PC-9 (cell line): ENCODE measurements around the gene FIGN. TPM values are rescaled to one million over a fixed set of nuclear protein-coding genes. Genes with fewer than 3 reads are reported as not detected.
A peak's percentile ranks its signal among the peaks of the same experiment; 100 is the strongest.

ENCODE experiments used
- BruUV-seq: library from RNA; stranded (reverse); fragments of 400-500 nt; replicated peaks from 2 replicates; lab custom pipeline; 2021; lab: Mats Ljungman, UMichigan
- CTCF ChIA-PET: fragments of 300-600 bp; sonication (Branson Sonifier 250); formaldehyde crosslinking; loops from one replicate; lab custom pipeline; 2022; ENCODE audit warnings: antibody characterized with exemption; lab: Charles Lee
- POLR2A ChIA-PET: fragments of 300-600 bp; sonication (Branson Sonifier 250); formaldehyde crosslinking; loops from one replicate; lab custom pipeline; 2022; ENCODE audit warnings: antibody characterized with exemption; ENCODE audit not compliant: unreplicated experiment; lab: Charles Lee
- DNase-seq, 2 experiments: peaks; one replicate each; pipeline versions ENCODE4 v3.0.0 to v3.0.0-alpha.2; 2015 to 2022; ENCODE audit warnings: mixed read lengths in 1 of 2
- H2AFZ ChIP-seq: fragments of 200-600 bp; sonication (generic); 2 replicates; pipeline ENCODE4 v1.8.1; 2017; ENCODE audit warnings: antibody characterized with exemption
- H3F3A ChIP-seq: fragments of 200-600 bp; sonication (generic); 2 replicates; pipeline ENCODE4 v1.8.1; 2017; ENCODE audit warnings: antibody characterized with exemption, mild to moderate bottlenecking, low read depth; ENCODE audit not compliant: insufficient read depth
- H3K27ac ChIP-seq: fragments of 200-600 bp; sonication (generic); 2 replicates; pipeline ENCODE4 v1.6.1; 2016; ENCODE audit warnings: mixed run types
- H3K27me3 ChIP-seq: fragments of 200-600 bp; sonication (generic); 2 replicates; pipeline ENCODE4 v1.6.1; 2016; ENCODE audit warnings: low read depth, mixed run types; ENCODE audit not compliant: insufficient read depth
- H3K36me3 ChIP-seq: fragments of 200-600 bp; sonication (generic); 2 replicates; pipeline ENCODE4 v1.6.1; 2016; ENCODE audit warnings: low read depth, mixed run types
- H3K4me1 ChIP-seq: fragments of 200-600 bp; sonication (generic); replicated peaks from 2 replicates; pipeline ENCODE4 v1.6.1; 2016; ENCODE audit warnings: mixed run types; ENCODE audit not compliant: insufficient read depth
- H3K4me2 ChIP-seq: fragments of 200-600 bp; sonication (generic); 2 replicates; pipeline ENCODE4 v1.6.1; 2017; ENCODE audit warnings: mixed run types
- H3K4me3 ChIP-seq: fragments of 200-600 bp; sonication (generic); 2 replicates; pipeline ENCODE4 v1.6.1; 2016; ENCODE audit warnings: mixed run types
- H3K79me2 ChIP-seq: fragments of 200-600 bp; sonication (generic); 2 replicates; pipeline ENCODE4 v1.6.1; 2017; ENCODE audit warnings: low read depth, mixed run types
- H3K9me2 ChIP-seq: fragments of 200-600 bp; sonication (generic); 2 replicates; pipeline ENCODE4 v1.8.1; 2017; ENCODE audit warnings: mild to moderate bottlenecking; ENCODE audit not compliant: insufficient read depth
- H3K9me3 ChIP-seq: fragments of 200-600 bp; sonication (generic); 2 replicates; pipeline ENCODE4 v1.8.1; 2016; ENCODE audit warnings: low read depth; ENCODE audit not compliant: insufficient read depth
- H4K20me1 ChIP-seq: fragments of 200-600 bp; sonication (generic); 2 replicates; pipeline ENCODE4 v1.8.1; 2017; ENCODE audit not compliant: insufficient read depth
- EZH2 ChIP-seq: fragments of 200-600 bp; sonication (generic); IDR thresholded peaks from 2 replicates; pipeline ENCODE4 v1.8.0; 2017; ENCODE audit warnings: antibody characterized with exemption, low read depth
- intact Hi-C: fragments of 100-400 bp; cut with micrococcal nuclease; formaldehyde crosslinking; loops from one replicate; pipeline ENCODE4 v1.10.0; 2022; ENCODE audit not compliant: unreplicated experiment
- total RNA-seq: library from RNA; stranded (reverse); gene quantifications from 2 replicates; pipeline ENCODE4 v1.2.3, GENCODE V29; 2021
- TF ChIP-seq, protein P1 (sequence below): fragments of 200-600 bp; sonication (generic); conservative IDR thresholded peaks from 2 replicates; pipeline ENCODE4 v1.6.1; 2017; ENCODE audit warnings: mixed run types, antibody characterized with exemption, mild to moderate bottlenecking, moderate library complexity

FIGN gene
- total RNA-seq, 1 experiment from 2014 or later, result 7.4 TPM

DNA sequence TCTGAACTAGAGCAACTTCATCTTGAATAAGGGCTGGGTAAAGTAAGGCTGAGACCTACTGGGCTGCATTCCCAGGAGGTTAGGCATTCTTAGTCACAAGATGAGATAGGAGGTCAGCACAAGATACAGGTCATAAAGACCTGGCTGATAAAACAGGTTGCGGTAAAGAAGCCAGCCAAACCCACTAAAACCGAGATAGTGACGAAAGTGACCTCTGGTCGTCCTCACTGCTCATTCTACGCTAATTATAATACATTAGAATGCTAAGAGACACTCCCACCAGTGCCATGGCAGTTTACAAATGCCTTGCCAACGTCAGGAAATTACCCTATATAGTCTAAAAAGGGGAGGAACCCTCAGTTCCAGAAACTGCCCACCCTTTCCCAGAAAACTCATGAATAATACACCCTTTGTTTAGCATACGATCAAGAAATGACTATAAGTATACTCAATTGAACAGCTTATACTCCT is 109.1 kb downstream of the FIGN start:
- ChIA-PET POLR2A (no interaction called here), CTCF (no interaction called here)
- no peaks in the 10 kb centered on the region for H3K79me2 ChIP-seq
- H3K4me3 ChIP-seq, result no peak overlapping the region
- no peaks in the 10 kb centered on the region for H3K9me2 ChIP-seq
- H4K20me1 ChIP-seq, result no peaks in the 10 kb centered on the region
- no peaks in the 10 kb centered on the region for H3K9me3 ChIP-seq
- no TSS peak for BruUV-seq
- intact Hi-C loops, result loop anchor here (5.0 kb wide), 1 partner anchor 111 kb away; the partner anchor contains the start of gene FIGN
- H3K27me3 ChIP-seq, result no peaks in the 10 kb centered on the region
- TF ChIP-seq, protein P1, sequence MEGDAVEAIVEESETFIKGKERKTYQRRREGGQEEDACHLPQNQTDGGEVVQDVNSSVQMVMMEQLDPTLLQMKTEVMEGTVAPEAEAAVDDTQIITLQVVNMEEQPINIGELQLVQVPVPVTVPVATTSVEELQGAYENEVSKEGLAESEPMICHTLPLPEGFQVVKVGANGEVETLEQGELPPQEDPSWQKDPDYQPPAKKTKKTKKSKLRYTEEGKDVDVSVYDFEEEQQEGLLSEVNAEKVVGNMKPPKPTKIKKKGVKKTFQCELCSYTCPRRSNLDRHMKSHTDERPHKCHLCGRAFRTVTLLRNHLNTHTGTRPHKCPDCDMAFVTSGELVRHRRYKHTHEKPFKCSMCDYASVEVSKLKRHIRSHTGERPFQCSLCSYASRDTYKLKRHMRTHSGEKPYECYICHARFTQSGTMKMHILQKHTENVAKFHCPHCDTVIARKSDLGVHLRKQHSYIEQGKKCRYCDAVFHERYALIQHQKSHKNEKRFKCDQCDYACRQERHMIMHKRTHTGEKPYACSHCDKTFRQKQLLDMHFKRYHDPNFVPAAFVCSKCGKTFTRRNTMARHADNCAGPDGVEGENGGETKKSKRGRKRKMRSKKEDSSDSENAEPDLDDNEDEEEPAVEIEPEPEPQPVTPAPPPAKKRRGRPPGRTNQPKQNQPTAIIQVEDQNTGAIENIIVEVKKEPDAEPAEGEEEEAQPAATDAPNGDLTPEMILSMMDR, result no peak
- TF ChIP-seq EZH2, result no peak
- H2AFZ ChIP-seq, result no peak overlapping the region
- peak overlapping the region; percentile 55 for H3K4me2 ChIP-seq
- H3F3A ChIP-seq, result peaks cover 10% of the 10 kb centered on the region
- no peaks in the 10 kb centered on the region for H3K36me3 ChIP-seq
- peak overlapping the region; percentile 67 for H3K27ac ChIP-seq
- peaks cover 20% of the 10 kb centered on the region for H3K4me1 ChIP-seq
- DNase-seq, result peak; percentile 41 to 71

DNA sequence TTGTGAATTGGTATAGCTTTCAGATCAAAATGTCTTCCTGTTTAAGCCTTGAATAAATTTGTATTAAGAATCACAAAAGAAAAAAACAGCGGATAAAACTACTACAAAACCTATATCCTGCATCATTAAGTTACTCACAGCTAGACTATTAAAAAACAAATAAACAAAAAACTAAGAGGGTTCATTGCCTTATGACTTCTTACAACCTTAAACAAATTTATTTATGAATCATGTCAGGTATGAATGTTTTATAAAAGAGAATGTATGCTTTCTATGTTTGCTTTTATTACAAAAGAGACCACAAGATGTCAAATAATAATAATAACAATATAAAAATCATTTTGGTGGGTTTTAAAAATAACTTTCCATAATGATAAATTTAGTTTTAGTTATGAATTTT is 109.6 kb downstream of the FIGN start:
- no peaks in the 10 kb centered on the region for H3K9me2 ChIP-seq
- CTCF ChIA-PET, result no interaction called here
- TF ChIP-seq EZH2, result no peak
- TF ChIP-seq, protein P1, result no peak

DNA sequence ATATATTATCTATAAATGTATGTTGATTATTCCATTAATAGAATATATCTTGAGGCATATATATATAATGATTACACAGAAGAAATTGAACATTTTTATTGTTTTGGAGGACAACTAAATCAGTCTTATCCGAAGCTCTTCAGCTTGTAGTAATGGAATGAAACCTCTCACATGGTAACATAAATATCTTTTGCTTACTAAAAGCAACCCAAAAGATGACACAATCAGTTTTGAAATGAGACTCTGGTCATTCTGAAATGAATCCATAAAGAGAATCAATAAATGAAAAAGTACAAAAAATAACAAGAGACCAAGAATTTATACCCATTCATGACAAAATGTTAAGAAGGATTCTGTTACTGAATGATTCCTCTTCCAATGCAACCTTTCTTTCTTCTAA is 110.2 kb downstream of the FIGN start:
- peaks cover 20% of the 10 kb centered on the region for H3K4me1 ChIP-seq
- no peaks in the 10 kb centered on the region for H4K20me1 ChIP-seq
- peaks cover 10% of the 10 kb centered on the region for H3F3A ChIP-seq
- H3K4me3 ChIP-seq, result no peak overlapping the region
- no peaks in the 10 kb centered on the region for H3K27me3 ChIP-seq
- POLR2A ChIA-PET, result no interaction called here
- no peaks in the 10 kb centered on the region for H3K9me2 ChIP-seq
- no peaks in the 10 kb centered on the region for H3K9me3 ChIP-seq
- BruUV-seq, result no TSS peak
- TF ChIP-seq EZH2, result no peak
- DNase-seq, result no peak
- peak overlapping the region; percentile 55; the same call in 1 of the 2 replicates for H3K4me2 ChIP-seq
- CTCF ChIA-PET, result no interaction called here
- H3K27ac ChIP-seq, result peak overlapping the region; percentile 67
- intact Hi-C loops, result loop anchor here (5.0 kb wide), 1 partner anchor 112 kb away; the partner anchor contains the start of gene FIGN
- H2AFZ ChIP-seq, result no peak overlapping the region; the same call in 1 of the 2 replicates
- H3K36me3 ChIP-seq, result no peaks in the 10 kb centered on the region
- H3K79me2 ChIP-seq, result no peaks in the 10 kb centered on the region

More for the DNA sequence above, 109.6 kb downstream of the FIGN start:
- Histone ChIP-seq H3F3A (peaks cover 10% of the 10 kb centered on the region), H3K79me2 (no peaks in the 10 kb centered on the region), H3K9me3 (no peaks in the 10 kb centered on the region), H3K4me1 (peaks cover 20% of the 10 kb centered on the region), H3K36me3 (no peaks in the 10 kb centered on the region), H3K27me3 (no peaks in the 10 kb centered on the region), H3K27ac (peak overlapping the region; percentile 67), H4K20me1 (no peaks in the 10 kb centered on the region), H2AFZ (no peak overlapping the region; the same call in 1 of the 2 replicates), H3K4me3 (no peak overlapping the region), H3K4me2 (peak overlapping the region; percentile 55)
- DNase-seq, result peak in 1 of 2 experiments; percentile 73
- intact Hi-C loops, result loop anchor here (5.0 kb wide), 1 partner anchor 111 kb away; the partner anchor contains the start of gene FIGN
- POLR2A ChIA-PET, result no interaction called here
- no TSS peak for BruUV-seq
